OCI-LY1 (cell line): ENCODE measurements around the gene RNASE1.

Experiments used
- H2AFZ ChIP-seq: fragments of 200-600 bp; sonication (generic), shearing (Covaris generic); 2 replicates; pipeline ENCODE4 v1.6.0; 2014; ENCODE audit warnings: antibody characterized with exemption, mild to moderate bottlenecking, low read length
- H3F3A ChIP-seq: fragments of 200-600 bp; sonication (generic), shearing (Covaris generic); 2 replicates; pipeline ENCODE4 v1.6.0; 2014; ENCODE audit warnings: mild to moderate bottlenecking, antibody characterized with exemption, low read length, moderate library complexity; ENCODE audit not compliant: insufficient read depth
- H3K27ac ChIP-seq: fragments of 200-600 bp; sonication (generic); 2 replicates; pipeline ENCODE4 v1.5.1; 2014; ENCODE audit warnings: low read length, mixed run types, mild to moderate bottlenecking, low read depth; ENCODE audit not compliant: poor library complexity, severe bottlenecking
- H3K27me3 ChIP-seq: fragments of 200-600 bp; sonication (generic); 2 replicates; pipeline ENCODE4 v1.6.0; 2014; ENCODE audit warnings: antibody characterized with exemption, mild to moderate bottlenecking, low read length, moderate library complexity; ENCODE audit not compliant: insufficient read depth
- H3K36me3 ChIP-seq: fragments of 200-600 bp; sonication (generic); 2 replicates; pipeline ENCODE4 v1.6.1; 2014; ENCODE audit warnings: mild to moderate bottlenecking, antibody characterized with exemption, low read length, moderate library complexity, mixed read lengths; ENCODE audit not compliant: insufficient read depth
- H3K4me1 ChIP-seq: fragments of 200-600 bp; sonication (generic); 2 replicates; pipeline ENCODE4 v1.5.1; 2014; ENCODE audit warnings: mild to moderate bottlenecking, low read length, moderate library complexity; ENCODE audit not compliant: insufficient read depth, severe bottlenecking
- H3K4me2 ChIP-seq: fragments of 200-600 bp; sonication (generic), shearing (Covaris generic); 2 replicates; pipeline ENCODE4 v1.6.1; 2014; ENCODE audit warnings: low read length
- H3K4me3 ChIP-seq: fragments of 200-600 bp; sonication (generic); 2 replicates; pipeline ENCODE4 v1.5.1; 2014; ENCODE audit warnings: low read length, low read depth, mild to moderate bottlenecking, mixed read lengths; ENCODE audit not compliant: poor library complexity, severe bottlenecking
- H3K79me2 ChIP-seq: fragments of 200-600 bp; shearing (Covaris generic); 2 replicates; pipeline ENCODE4 v1.6.1; 2016; ENCODE audit warnings: mixed run types, low read length, mixed read lengths; ENCODE audit not compliant: insufficient read depth
- H3K9ac ChIP-seq: fragments of 200-600 bp; sonication (generic), shearing (Covaris generic); 2 replicates; pipeline ENCODE4 v1.6.1; 2014; ENCODE audit warnings: mild to moderate bottlenecking, low read length, mixed read lengths
- H3K9me2 ChIP-seq: fragments of 200-600 bp; sonication (generic), shearing (Covaris generic); 2 replicates; pipeline ENCODE4 v1.6.1; 2014; ENCODE audit warnings: low read depth, mild to moderate bottlenecking, low read length, mixed read lengths
- H3K9me3 ChIP-seq: fragments of 200-600 bp; shearing (Covaris generic); 2 replicates; pipeline ENCODE4 v1.6.1; 2014; ENCODE audit warnings: low read length, mixed read lengths
- H4K20me1 ChIP-seq: fragments of 200-600 bp; sonication (generic), shearing (Covaris generic); 2 replicates; pipeline ENCODE4 v1.6.0; 2016; ENCODE audit warnings: mild to moderate bottlenecking, low read length; ENCODE audit not compliant: insufficient read depth
- EZH2 ChIP-seq: fragments of 200-600 bp; sonication (generic), shearing (Covaris generic); IDR thresholded peaks from 2 replicates; pipeline ENCODE4 v1.8.0; 2017; ENCODE audit warnings: borderline replicate concordance, mixed run types, mild to moderate bottlenecking, antibody characterized with exemption, low read length, moderate library complexity, mixed read lengths
- TF ChIP-seq, protein P1 (sequence below): fragments of 200-600 bp; sonication (generic), shearing (Covaris generic); IDR thresholded peaks from 2 replicates; pipeline ENCODE4 v1.5.1; 2017; ENCODE audit warnings: mild to moderate bottlenecking, antibody characterized with exemption, low read length, moderate library complexity, mixed read lengths

RNASE1 gene

DNA sequence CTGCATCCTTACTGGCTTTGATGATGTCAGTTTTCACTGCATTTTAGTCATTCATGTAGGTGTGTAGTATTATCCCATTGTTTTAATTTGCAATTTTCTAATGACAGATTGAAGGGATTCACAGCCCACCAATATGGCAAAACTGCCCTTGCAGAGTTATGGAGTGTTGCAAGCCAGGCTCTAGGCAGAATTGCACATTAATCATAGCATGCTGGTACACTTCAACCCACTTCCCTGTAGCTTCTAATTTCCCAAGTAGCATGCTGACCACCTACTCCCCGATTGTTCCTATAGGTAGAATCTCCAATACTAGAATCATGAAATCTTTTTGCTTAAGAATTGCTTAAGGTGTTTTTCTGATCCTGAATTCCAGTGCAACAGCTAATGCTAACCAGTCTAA lies 26.7 kb downstream of the RNASE1 start:
- H2AFZ ChIP-seq, result no peak overlapping the region
- no peaks in the 10 kb centered on the region for H4K20me1 ChIP-seq
- no peak overlapping the region for H3K4me3 ChIP-seq
- no peaks in the 10 kb centered on the region for H3K9me3 ChIP-seq
- TF ChIP-seq, protein P1, sequence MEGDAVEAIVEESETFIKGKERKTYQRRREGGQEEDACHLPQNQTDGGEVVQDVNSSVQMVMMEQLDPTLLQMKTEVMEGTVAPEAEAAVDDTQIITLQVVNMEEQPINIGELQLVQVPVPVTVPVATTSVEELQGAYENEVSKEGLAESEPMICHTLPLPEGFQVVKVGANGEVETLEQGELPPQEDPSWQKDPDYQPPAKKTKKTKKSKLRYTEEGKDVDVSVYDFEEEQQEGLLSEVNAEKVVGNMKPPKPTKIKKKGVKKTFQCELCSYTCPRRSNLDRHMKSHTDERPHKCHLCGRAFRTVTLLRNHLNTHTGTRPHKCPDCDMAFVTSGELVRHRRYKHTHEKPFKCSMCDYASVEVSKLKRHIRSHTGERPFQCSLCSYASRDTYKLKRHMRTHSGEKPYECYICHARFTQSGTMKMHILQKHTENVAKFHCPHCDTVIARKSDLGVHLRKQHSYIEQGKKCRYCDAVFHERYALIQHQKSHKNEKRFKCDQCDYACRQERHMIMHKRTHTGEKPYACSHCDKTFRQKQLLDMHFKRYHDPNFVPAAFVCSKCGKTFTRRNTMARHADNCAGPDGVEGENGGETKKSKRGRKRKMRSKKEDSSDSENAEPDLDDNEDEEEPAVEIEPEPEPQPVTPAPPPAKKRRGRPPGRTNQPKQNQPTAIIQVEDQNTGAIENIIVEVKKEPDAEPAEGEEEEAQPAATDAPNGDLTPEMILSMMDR, result no peak
- TF ChIP-seq EZH2, result no peak
- H3F3A ChIP-seq, result no peaks in the 10 kb centered on the region
- H3K4me2 ChIP-seq, result no peak overlapping the region
- H3K27ac ChIP-seq, result no peak overlapping the region
- H3K36me3 ChIP-seq, result no peaks in the 10 kb centered on the region
- H3K4me1 ChIP-seq, result no peaks in the 10 kb centered on the region
- H3K79me2 ChIP-seq, result no peaks in the 10 kb centered on the region
- no peaks in the 10 kb centered on the region for H3K27me3 ChIP-seq
- H3K9ac ChIP-seq, result no peak overlapping the region
- H3K9me2 ChIP-seq, result no peaks in the 10 kb centered on the region

DNA sequence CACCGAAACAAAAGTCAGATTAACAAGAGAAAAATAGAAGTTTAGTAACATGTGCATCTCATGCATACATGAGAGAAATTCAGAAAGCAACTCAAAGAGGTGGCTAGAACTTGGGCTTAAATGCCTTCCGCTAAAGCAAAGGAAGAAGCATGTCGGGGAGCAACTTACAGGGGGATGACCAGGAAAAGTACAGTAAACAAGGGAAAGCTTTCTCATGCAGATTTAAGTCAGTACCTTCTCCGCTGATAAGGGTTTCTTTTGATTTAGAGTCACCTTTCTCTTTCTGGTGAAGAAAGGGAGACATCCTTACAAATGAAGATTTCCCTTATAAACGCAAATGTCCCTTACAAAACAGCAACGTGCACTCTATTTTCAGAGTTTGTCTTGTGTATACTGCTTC lies 27.6 kb downstream of the RNASE1 start:
- Histone ChIP-seq H3K9me2 (no peaks in the 10 kb centered on the region), H2AFZ (no peak overlapping the region), H3K36me3 (no peaks in the 10 kb centered on the region), H3K79me2 (no peaks in the 10 kb centered on the region), H3K27ac (no peak overlapping the region), H3K4me3 (no peak overlapping the region), H3K4me1 (no peaks in the 10 kb centered on the region), H3K4me2 (no peak overlapping the region), H3F3A (no peaks in the 10 kb centered on the region), H4K20me1 (no peaks in the 10 kb centered on the region), H3K9me3 (no peaks in the 10 kb centered on the region), H3K9ac (no peak overlapping the region), H3K27me3 (no peaks in the 10 kb centered on the region)
- TF ChIP-seq EZH2, result no peak
- TF ChIP-seq, protein P1, result no peak

DNA sequence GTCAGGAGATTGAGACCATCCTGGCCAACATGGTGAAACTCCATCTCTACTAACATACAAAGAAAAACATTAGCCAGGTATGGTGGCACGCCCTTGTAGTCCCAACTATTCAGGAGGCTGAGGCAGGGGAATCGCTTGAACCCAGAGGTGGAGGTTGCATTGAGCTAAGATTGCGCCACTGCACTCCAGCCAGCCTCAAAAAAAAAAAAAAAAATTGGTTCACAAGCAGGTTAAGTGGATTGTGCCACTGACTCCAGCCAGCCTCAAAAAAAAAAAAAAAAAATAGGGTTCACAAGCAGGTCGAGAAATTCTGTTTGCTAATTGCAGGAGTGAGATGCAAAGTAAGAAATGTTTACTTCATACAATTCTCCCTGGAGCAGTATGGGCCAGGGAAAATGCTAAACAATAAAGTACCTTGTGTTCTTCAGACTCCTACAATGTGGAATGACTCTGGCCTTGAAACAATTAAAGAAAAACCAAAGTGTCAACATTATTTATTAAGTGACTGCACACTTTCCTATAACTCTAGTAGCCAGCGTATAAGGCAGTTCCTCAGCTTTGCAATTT lies 28.3 kb downstream of the RNASE1 start:
- Histone ChIP-seq H3K27me3 (no peaks in the 10 kb centered on the region), H3K27ac (no peak overlapping the region), H3K4me1 (no peaks in the 10 kb centered on the region), H3K9me2 (no peaks in the 10 kb centered on the region), H3K4me3 (no peak overlapping the region), H3K36me3 (no peaks in the 10 kb centered on the region), H4K20me1 (no peaks in the 10 kb centered on the region), H3K9me3 (no peaks in the 10 kb centered on the region), H3F3A (no peaks in the 10 kb centered on the region), H3K79me2 (no peaks in the 10 kb centered on the region), H3K4me2 (no peak overlapping the region), H3K9ac (no peak overlapping the region), H2AFZ (no peak overlapping the region)
- no peak for TF ChIP-seq EZH2
- TF ChIP-seq, protein P1, result no peak
